ENCODE data around the gene LMBR1.
"Not testable (repeated sequence)": the region's sequence is repeated elsewhere in the genome, so short reads cannot be mapped to it uniquely, and the experiment has no call there.

The LMBR1 gene

DNA sequence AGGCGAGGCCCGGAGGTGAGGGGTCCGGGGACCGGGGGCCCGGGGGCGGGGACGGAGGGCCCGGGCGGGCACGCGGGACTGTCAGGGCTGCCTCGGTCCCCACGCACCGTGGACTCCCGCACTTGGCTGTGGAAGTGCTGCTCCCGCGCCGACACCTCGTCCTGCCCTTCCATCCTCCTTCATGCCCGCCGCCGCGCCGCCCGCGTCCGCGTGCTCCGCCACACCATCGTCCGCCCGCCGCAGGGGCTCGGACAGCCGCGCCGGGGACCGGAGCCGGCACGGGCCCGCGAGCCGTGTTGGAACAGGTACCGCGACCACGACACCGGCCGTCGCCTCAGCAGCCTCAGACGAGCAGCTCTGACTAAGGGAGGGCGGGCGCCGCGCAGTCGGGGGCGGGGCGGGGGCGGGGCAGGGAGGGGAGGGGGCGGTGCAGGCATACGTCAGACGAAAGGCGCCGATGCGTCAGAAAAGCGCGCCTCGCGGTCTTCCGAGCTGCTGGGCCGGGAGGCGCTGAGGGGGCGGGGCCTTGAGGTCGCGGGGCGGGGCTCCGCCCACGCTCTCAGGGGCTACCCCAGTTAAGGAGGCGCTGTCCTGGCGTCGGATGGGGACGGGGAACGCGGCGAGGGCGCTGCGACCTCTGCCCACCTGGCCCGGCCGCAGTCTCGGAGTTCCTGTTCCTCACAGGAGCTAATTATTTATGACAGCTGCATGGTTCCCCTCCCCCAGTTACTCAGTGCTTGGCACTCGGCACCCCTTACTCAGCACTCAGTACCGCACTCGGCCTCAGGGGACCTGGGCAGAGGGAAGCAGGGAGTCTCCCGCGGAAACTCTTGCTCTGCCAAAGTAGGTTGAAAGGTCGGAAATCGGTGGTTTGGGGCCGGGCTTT lies at the start of gene LMBR1:
Gene LMBR1 (minus strand): TSS at position 363 of the 886 bp plus-strand sequence. CDS start 190 bp downstream, at position 173.
- DNase-seq, result peak; percentile 95

- no peak for DNase-seq
These were observed 49.7 kb upstream of the LMBR1 start for GRCh38 chr7:156942708-156943090.

GRCh38 chr7:156941393-156942182 lies 48.6 kb upstream of the LMBR1 start:
- no peak for DNase-seq

DNA sequence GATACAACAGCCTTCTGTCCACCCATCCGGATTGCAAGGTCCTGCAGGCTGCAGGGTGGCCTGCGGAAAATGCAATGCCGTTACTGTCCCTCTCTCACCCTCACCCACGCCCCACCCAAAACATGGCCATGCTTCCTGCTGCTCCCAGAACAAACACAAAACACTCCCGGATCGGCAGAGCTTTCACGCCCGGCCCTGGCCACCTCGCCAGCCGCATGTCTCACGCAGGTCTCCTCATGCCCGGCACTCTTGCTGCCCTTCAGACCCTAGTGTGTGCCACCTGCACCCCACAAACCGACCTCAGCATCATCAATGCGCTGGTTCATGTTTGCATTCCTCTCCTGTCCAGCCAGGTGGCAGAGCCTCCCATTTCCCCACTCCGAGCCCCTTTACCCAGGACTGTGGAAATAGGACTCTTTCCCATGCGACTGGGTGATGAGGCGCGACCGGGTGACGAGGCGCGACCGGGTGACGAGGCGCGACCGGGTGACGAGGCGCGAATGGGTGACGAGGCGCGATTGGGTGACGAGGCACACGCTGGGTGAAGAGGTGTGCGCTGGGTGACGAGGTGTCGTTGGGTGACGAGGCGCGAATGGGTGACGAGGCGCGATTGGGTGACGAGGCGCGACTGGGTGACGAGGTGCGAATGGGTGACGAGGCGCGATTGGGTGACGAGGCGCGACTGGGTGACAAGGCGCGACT lies 47.6 kb upstream of the LMBR1 start:
- no peak for DNase-seq

DNA sequence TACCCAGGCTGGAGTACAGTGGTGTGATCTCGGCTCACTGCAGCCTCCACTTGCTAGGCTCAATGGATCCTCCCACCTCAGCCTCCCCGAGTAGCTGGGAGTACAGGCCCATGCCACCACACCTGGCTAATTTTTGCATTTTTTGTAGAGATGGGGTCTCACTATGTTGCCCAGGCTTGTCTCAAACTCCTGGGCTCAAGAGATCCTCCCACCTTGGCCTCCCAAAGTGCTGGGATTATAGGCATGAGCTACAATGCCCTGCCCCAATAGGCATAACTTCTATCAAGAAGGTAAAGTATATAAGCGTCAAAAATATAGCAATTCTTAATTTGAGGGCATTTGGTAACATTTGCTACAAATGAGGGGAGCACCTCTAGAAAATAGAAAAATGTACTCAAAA lies 43.8 kb upstream of the LMBR1 start:
- DNase-seq, result not testable (repeated sequence)

DNA sequence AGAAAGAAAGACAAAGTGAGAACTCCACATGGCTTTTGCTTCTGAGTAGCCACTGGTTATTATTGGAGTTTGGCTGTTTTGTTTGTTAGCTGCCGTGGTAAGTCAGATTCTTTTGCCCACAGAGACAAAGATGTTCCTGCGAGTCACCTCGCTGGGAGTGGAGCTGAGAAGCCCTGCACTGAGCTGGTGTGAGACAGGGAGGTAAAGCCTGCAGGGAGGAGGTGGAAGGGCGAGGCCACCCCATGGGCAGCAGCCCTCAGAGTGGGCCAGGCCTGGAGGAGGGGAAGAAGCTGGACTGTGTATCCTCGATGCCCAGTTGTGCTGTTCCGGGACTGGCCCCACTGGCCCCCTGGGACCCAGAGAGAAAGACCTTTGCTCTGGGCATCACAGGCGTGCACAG lies 42.3 kb upstream of the LMBR1 start:
- DNase-seq, result no peak

DNA sequence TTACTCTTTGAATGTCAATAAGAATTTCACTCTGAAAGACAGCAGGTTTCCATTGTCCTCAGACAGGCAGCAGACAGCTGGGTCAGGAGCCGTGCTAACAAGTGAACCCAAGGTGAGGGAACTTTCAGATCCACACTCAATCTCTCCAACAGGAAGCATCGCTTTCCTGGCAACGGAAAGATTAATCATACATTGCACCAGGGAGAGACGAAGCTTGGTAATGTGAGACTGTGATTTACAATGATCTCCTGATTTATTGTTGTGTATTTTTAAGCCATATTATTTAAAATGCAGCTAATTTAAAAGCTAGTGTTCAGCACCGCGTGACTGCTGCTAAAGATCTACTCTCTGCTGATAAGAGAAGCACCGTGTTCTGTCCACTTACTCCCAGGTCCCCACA lies 39.0 kb upstream of the LMBR1 start:
- no peak for DNase-seq

DNA sequence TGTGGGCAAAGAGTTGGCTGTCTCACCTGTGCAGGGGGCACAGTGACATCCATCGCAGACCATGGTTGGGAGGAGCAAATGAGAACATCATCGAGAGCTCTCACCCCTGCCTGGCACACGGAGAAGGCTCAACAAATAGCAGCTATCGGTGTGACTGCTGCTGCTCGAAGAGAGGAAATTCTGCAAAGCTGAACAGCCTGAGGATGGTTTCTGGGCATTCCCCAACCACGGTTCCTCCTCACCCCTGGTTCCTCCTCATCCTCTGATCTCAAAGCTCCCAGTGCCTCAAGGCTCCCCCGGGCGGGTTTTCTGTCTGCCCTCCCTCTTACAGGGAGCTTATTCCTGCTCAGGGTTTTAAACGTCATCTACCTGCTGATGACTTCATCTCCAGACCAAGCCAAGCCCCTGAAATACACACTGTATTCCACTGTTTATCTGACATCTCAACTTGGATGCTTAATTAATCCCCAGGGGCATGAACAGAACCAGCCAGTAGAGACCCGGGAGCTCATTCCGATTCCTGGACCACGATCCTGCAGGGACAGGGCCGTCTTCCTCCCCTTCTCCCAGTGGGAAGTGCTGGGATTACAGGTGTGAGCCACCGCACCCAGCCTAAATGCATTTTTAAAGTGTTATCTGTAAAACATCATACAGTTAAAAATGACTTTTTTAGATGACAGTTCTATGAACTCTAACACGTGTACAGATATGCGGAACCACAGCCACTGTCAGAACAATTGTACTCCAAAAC lies 37.0 kb upstream of the LMBR1 start:
- DNase-seq, result no peak

- no peak for DNase-seq
These were observed 35.4 kb upstream of the LMBR1 start for GRCh38 chr7:156928406-156928747.

GRCh38 chr7:156927571-156928405 lies 34.8 kb upstream of the LMBR1 start:
- DNase-seq, result no peak

- DNase-seq, result not testable (repeated sequence)
These were observed 32.8 kb upstream of the LMBR1 start for GRCh38 chr7:156925821-156926220.

DNA sequence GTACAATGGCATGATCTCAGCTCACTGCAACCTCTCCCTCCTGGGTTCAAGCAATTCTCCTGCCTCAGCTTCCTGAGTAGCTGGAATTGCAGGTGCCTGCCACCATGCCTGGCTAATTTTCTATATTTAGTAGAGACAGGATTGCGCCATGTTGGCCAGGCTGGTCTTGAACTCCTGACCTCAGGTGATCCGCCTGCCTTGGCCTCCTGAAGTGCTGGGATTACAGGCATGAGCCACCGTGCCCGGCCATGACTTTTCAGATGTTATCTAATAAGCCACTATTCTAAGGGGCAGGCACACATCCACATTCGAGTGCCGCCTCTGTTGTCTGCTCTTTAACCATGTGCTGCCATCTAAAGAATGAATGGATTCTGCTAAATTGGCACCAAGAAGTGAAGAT lies 29.3 kb upstream of the LMBR1 start:
- DNase-seq, result not testable (repeated sequence)

GRCh38 chr7:156920487-156921373 lies 27.7 kb upstream of the LMBR1 start:
- DNase-seq, result not testable (repeated sequence)

- DNase-seq, result no peak
These were observed 27.1 kb upstream of the LMBR1 start for GRCh38 chr7:156920076-156920475.

DNA sequence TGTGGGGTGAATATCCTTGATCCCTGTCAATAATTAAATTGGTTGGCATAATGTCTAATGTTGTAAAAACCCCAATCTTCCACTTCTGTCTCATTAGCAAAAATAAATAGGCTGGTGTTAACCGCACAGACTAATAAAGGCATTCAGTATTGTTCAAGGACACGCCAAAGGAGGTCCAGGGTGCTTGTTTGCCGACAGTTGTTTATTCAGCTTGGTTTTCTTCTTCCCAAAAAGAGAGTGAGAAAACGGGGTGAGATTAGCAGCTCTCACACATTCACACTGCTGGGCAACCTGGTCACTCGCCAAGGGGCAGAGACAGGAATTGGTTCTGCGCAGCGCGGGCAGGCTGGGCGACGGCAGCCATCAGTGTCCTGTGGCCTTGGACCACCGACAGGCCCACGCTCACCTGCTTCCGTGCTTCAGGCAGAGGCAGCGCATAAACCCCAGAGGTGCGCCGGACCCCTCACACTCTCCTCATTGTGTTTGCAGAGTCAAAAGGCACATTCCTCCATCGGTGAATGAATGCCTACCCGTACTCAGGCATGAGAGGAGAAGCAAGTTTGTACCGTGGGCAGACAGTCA lies 26.2 kb upstream of the LMBR1 start:
- DNase-seq, result no peak

DNA sequence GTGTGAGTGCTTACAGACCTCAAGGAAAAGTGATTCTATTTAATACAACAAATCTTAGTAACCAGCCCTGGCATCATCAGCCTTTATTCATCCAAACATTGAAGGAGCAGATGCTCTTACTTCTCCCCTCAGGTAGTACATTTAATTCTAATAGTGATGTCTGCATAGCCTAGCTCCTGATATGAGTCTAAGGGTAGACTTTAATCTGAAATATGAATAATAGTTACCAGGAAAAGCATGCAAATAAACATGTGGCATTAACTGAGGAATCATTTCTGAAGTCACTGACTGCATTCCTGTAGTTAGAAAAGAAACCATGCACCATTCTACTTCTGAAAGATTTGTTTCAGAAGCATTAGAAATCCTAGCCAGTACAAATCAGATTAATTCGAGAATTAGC lies 25.7 kb upstream of the LMBR1 start:
- no peak for DNase-seq

- not testable (repeated sequence) for DNase-seq
These were observed 16.7 kb upstream of the LMBR1 start for GRCh38 chr7:156909574-156910252.

DNA sequence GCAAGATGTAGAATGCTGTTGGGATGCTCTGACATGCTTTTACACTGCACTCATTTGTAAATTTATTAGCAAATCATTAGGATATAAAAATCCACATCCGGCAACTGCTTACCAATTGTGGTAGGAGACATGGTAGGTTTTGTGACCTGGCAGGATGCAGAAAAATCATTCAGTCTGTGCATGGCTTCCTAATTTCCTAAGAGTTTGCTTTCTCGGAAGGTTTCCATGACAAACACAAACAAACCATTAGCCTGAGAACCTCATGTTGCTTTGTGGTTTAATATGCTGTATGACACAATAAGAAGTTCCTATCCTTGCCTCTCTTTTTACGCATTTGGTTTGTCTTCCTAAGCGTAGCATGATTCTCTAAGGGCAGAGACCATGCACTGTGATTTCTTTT lies 14.7 kb upstream of the LMBR1 start:
- no peak for DNase-seq

DNA sequence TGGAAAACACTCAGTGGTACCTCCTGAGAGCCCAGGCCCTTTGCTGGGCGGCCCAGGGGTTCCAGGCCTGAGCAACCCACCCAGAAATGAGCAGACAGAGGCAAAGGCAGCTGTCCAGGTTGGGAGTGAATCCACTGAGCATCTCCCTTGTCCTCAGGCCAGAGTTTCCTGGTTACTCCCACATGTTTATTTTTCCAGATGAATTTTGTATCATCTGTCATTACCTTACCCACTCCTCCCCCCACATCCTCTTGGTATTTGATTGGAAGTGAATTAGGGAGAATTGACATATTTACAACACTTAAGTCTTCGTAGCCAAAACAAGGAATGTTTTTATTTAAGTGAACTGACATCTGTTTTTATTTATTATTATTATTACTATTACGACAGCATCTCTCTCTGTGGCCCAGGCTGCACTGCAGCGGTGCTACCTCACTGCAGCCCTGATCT lies 13.2 kb upstream of the LMBR1 start:
- DNase-seq, result no peak
